WTC11 (cell line): ENCODE results near the gene ADGRG3. TPM values are rescaled to one million over a fixed set of nuclear protein-coding genes. Genes with fewer than 3 reads are reported as not detected.

Experiments used
- ATAC-seq: fragments of 200-7000 bp; cut with Tn5 transposase; 2 replicates; pipeline ENCODE4 v1.10.0; 2021; ENCODE audit warnings: mild to moderate bottlenecking, moderate library complexity
- CTCF ChIA-PET: fragments of 300-600 bp; sonication (Branson Sonifier 250); formaldehyde crosslinking; loops from one replicate; lab custom pipeline; 2021; ENCODE audit warnings: antibody characterized with exemption; lab: Charles Lee
- POLR2A ChIA-PET: fragments of 350-600 bp; sonication (Branson Sonifier 250); formaldehyde crosslinking; loops from one replicate; lab custom pipeline; 2021; ENCODE audit warnings: antibody characterized with exemption; lab: Charles Lee
- DNase-seq: peaks from one replicate; pipeline ENCODE4 v3.0.0; 2021; ENCODE audit warnings: low spot score
- H3K27ac Mint-ChIP-seq: 2 replicates; pipeline ENCODE4 v1.8.0; 2021; ENCODE audit warnings: mixed read lengths
- H3K27me3 Mint-ChIP-seq: 2 replicates; pipeline ENCODE4 v1.8.0; 2021; ENCODE audit warnings: low read depth, mild to moderate bottlenecking, moderate library complexity, mixed read lengths
- H3K36me3 Mint-ChIP-seq: 2 replicates; pipeline ENCODE4 v1.8.0; 2021; ENCODE audit warnings: mixed read lengths
- H3K4me1 Mint-ChIP-seq: 2 replicates; pipeline ENCODE4 v1.8.0; 2022; ENCODE audit warnings: mixed read lengths
- H3K4me3 Mint-ChIP-seq: 2 replicates; pipeline ENCODE4 v1.8.0; 2021; ENCODE audit warnings: mild to moderate bottlenecking, moderate library complexity, mixed read lengths
- H3K9me3 Mint-ChIP-seq: 2 replicates; pipeline ENCODE4 v1.8.0; 2021; ENCODE audit warnings: mixed read lengths
- ESRRA ChIP-seq: sonication (generic); formaldehyde crosslinking; IDR thresholded peaks from 2 replicates; pipeline ENCODE4 v1.8.1; 2022; ENCODE audit warnings: mild to moderate bottlenecking, missing genetic modification reagents, borderline replicate concordance
- FOXK1 ChIP-seq: sonication (generic); formaldehyde crosslinking; IDR thresholded peaks from 2 replicates; pipeline ENCODE4 v1.8.0; 2022; ENCODE audit warnings: mild to moderate bottlenecking, moderate library complexity, missing genetic modification reagents
- FOXP1 ChIP-seq: sonication (generic); formaldehyde crosslinking; IDR thresholded peaks from 2 replicates; pipeline ENCODE4 v1.8.0; 2022; ENCODE audit warnings: missing genetic modification reagents, mild to moderate bottlenecking, moderate library complexity, borderline replicate concordance
- GABPB1 ChIP-seq: sonication (generic); formaldehyde crosslinking; IDR thresholded peaks from 2 replicates; pipeline ENCODE4 v1.8.1; 2023; ENCODE audit warnings: mild to moderate bottlenecking, missing genetic modification reagents
- GTF2I ChIP-seq: fragments of 250-450 bp; sonication (Bioruptor Pico); conservative IDR thresholded peaks from 2 replicates; pipeline ENCODE4 v1.4.0; 2021; ENCODE audit warnings: mild to moderate bottlenecking
- HMGXB4 ChIP-seq: sonication (generic); formaldehyde crosslinking; IDR thresholded peaks from 2 replicates; pipeline ENCODE4 v1.8.1; 2023; ENCODE audit warnings: mild to moderate bottlenecking, moderate library complexity, missing genetic modification reagents
- JAZF1 ChIP-seq: fragments of 250-450 bp; sonication (Bioruptor Pico); IDR thresholded peaks from 2 replicates; pipeline ENCODE4 v1.9.0; 2021; ENCODE audit warnings: moderate library complexity, mild to moderate bottlenecking, inconsistent platforms
- KAT7 ChIP-seq: sonication (generic); formaldehyde crosslinking; IDR thresholded peaks from 2 replicates; pipeline ENCODE4 v1.8.1; 2023; ENCODE audit warnings: missing genetic modification reagents, mild to moderate bottlenecking, borderline replicate concordance
- MAX ChIP-seq: sonication (generic); formaldehyde crosslinking; IDR thresholded peaks from 2 replicates; pipeline ENCODE4 v1.8.0; 2022; ENCODE audit warnings: mild to moderate bottlenecking, missing genetic modification reagents
- MYBL2 ChIP-seq: sonication (generic); formaldehyde crosslinking; IDR thresholded peaks from 2 replicates; pipeline ENCODE4 v1.8.1; 2023; ENCODE audit warnings: mild to moderate bottlenecking, moderate library complexity, missing genetic modification reagents
- NFE2L1 ChIP-seq: sonication (generic); formaldehyde crosslinking; IDR thresholded peaks from 2 replicates; pipeline ENCODE4 v1.8.1; 2023; ENCODE audit warnings: missing genetic modification reagents
- NR1H2 ChIP-seq: sonication (generic); formaldehyde crosslinking; IDR thresholded peaks from 2 replicates; pipeline ENCODE4 v1.9.0; 2021; ENCODE audit warnings: mild to moderate bottlenecking, moderate library complexity, missing genetic modification reagents
- SP1 ChIP-seq: sonication (generic); formaldehyde crosslinking; conservative IDR thresholded peaks from 2 replicates; pipeline ENCODE4 v1.8.1; 2022; ENCODE audit warnings: missing genetic modification reagents
- STAT6 ChIP-seq: sonication (generic); formaldehyde crosslinking; conservative IDR thresholded peaks from 2 replicates; pipeline ENCODE4 v1.8.1; 2023; ENCODE audit warnings: mild to moderate bottlenecking, low read depth, missing genetic modification reagents, moderate library complexity
- TCF7 ChIP-seq: sonication (generic); formaldehyde crosslinking; IDR thresholded peaks from 2 replicates; pipeline ENCODE4 v1.8.0; 2022; ENCODE audit warnings: mild to moderate bottlenecking, low read depth, missing genetic modification reagents, moderate library complexity
- TEAD1 ChIP-seq: sonication (generic); formaldehyde crosslinking; IDR thresholded peaks from 2 replicates; pipeline ENCODE4 v1.8.0; 2022; ENCODE audit warnings: mild to moderate bottlenecking, missing genetic modification reagents
- USF2 ChIP-seq: sonication (generic); formaldehyde crosslinking; IDR thresholded peaks from 2 replicates; pipeline ENCODE4 v1.8.1; 2023; ENCODE audit warnings: mild to moderate bottlenecking, missing genetic modification reagents, moderate library complexity
- ZNF425 ChIP-seq: fragments of 250-450 bp; sonication (Bioruptor Pico); conservative IDR thresholded peaks from 2 replicates; pipeline ENCODE4 v1.9.0; 2021; ENCODE audit warnings: mild to moderate bottlenecking
- ZNF532 ChIP-seq: fragments of 250-450 bp; sonication (Bioruptor Pico); IDR thresholded peaks from 2 replicates; pipeline ENCODE4 v1.9.0; 2021; ENCODE audit warnings: mild to moderate bottlenecking, borderline replicate concordance
- ZNF671 ChIP-seq: fragments of 250-450 bp; sonication (Bioruptor Pico); IDR thresholded peaks from 2 replicates; pipeline ENCODE4 v1.8.0; 2021; ENCODE audit warnings: mild to moderate bottlenecking
- total RNA-seq: library from RNA; stranded (reverse); gene quantifications from 3 replicates; pipeline ENCODE4 v1.2.3, GENCODE V29; 2021

ADGRG3 gene
- total RNA-seq, 1 experiment from 2014 or later, result 0.44 TPM

- no peaks in the 10 kb centered on the region; the same call in 1 of the 2 replicates for H3K9me3 Mint-ChIP-seq
- H3K27ac Mint-ChIP-seq, result peak overlapping the region; percentile 63
- CTCF ChIA-PET, result interaction anchor here (0.8 to 3.0 kb wide), 17 partner anchors 9 to 385 kb away, joined by 3 to 19 read pairs (median 3); partner anchors contain the start of genes ADGRG3 and KIFC3
- TF ChIP-seq FOXK1 (no peak), MAX (peak; percentile 33; the same call in 1 of the 2 replicates), ZNF425 (CRISPR knock-in tag) (no peak), ZNF671 (CRISPR knock-in tag) (no peak), GTF2I (CRISPR knock-in tag) (no peak), ZNF532 (CRISPR knock-in tag) (no peak), USF2 (CRISPR knock-in tag) (peak; percentile 44), NFE2L1 (CRISPR knock-in tag) (no peak), STAT6 (CRISPR knock-in tag) (no peak), MYBL2 (CRISPR knock-in tag) (no peak), GABPB1 (CRISPR knock-in tag) (peak; percentile 94), KAT7 (CRISPR knock-in tag) (no peak)
- ATAC-seq, result peak; percentile 5
- H3K4me1 Mint-ChIP-seq, result peaks cover 12% of the 10 kb centered on the region
- POLR2A ChIA-PET, result interaction anchor here (1.3 kb wide), 1 partner anchor 39 kb away, joined by 3 read pairs; no protein-coding TSS in a partner anchor
- H3K36me3 Mint-ChIP-seq, result no peaks in the 10 kb centered on the region
- peaks cover under 1% of the 10 kb centered on the region; the same call in 1 of the 2 replicates for H3K27me3 Mint-ChIP-seq
- DNase-seq, result peak; percentile 36
- peak overlapping the region; percentile 98 for H3K4me3 Mint-ChIP-seq
Observed at GRCh38 chr16:57736419-57737351, 68.6 kb downstream of the ADGRG3 start.

- POLR2A ChIA-PET, result no interaction called here
- Mint-ChIP-seq H3K9me3 (no peaks in the 10 kb centered on the region), H3K36me3 (no peaks in the 10 kb centered on the region), H3K27ac (no peak overlapping the region), H3K4me1 (peaks cover 15% of the 10 kb centered on the region), H3K4me3 (no peak overlapping the region), H3K27me3 (no peaks in the 10 kb centered on the region)
- ATAC-seq (no peak), DNase-seq (no peak)
- CTCF ChIA-PET, result no interaction called here
- no peak for TF ChIP-seq MYBL2 (CRISPR knock-in tag)
- TF ChIP-seq HMGXB4 (CRISPR knock-in tag), result no peak
- no peak for TF ChIP-seq GTF2I (CRISPR knock-in tag)
- TF ChIP-seq TEAD1 (CRISPR knock-in tag), result no peak
- no peak for TF ChIP-seq TCF7
- no peak for TF ChIP-seq JAZF1 (CRISPR knock-in tag)
- TF ChIP-seq NR1H2 (CRISPR knock-in tag), result no peak
- no peak for TF ChIP-seq SP1
- TF ChIP-seq ESRRA (CRISPR knock-in tag), result no peak
- no peak for TF ChIP-seq FOXP1
Observed at GRCh38 chr16:57738844-57739243, 70.7 kb downstream of the ADGRG3 start.
